Esophagus muscularis mucosa (tissue), 4 donors: ENCODE measurements around the gene CNN3. TPM values are rescaled to one million over a fixed set of nuclear protein-coding genes. Genes with fewer than 3 reads are reported as not detected.

Experiments used
- DNase-seq: peaks from one replicate; pipeline ENCODE4 v3.0.0-alpha.2; 2017; ENCODE audit errors: extremely low spot score
- H3K27ac ChIP-seq, 4 donors: fragments of 200-600 bp; sonication (generic); replicated peaks in 1 of 4; 1 replicate in 3 of 4; 2 replicates in 1 of 4; pipeline ENCODE4 v1.5.1; 2016 to 2019; ENCODE audit warnings: mild to moderate bottlenecking in 1 of 4
- H3K27me3 ChIP-seq, 4 donors: fragments of 200-600 bp; sonication (generic); one replicate each; pipeline versions ENCODE4 v1.5.1 to v1.6.0; 2016 to 2019
- H3K36me3 ChIP-seq, 4 donors: fragments of 200-600 bp; sonication (generic); one replicate each; pipeline ENCODE4 v1.5.1; 2016 to 2019
- H3K4me1 ChIP-seq, 4 donors: fragments of 200-600 bp; sonication (generic); one replicate each; pipeline ENCODE4 v1.5.1; 2016 to 2019
- H3K4me3 ChIP-seq, 4 donors: fragments of 200-600 bp; sonication (generic); 1 replicate in 2 of 4; 2 replicates in 2 of 4; pipeline ENCODE4 v1.5.1; 2016 to 2019; ENCODE audit warnings: mild to moderate bottlenecking in 4 of 4, moderate library complexity in 1 of 4
- H3K9me3 ChIP-seq, 4 donors: fragments of 200-600 bp; sonication (generic); 1 replicate in 3 of 4; 2 replicates in 1 of 4; pipeline ENCODE4 v1.5.1; 2016 to 2019
- CTCF ChIP-seq, 3 experiments: fragments of 200-600 bp in 2 of 3; fragments of 450-650 bp in 1 of 3; sonication (generic) in 2 of 3; IDR thresholded peaks; one replicate each; pipeline ENCODE4 v1.5.1; 2017 to 2019; ENCODE audit warnings: antibody characterized with exemption in 3 of 3, mild to moderate bottlenecking in 2 of 3, moderate library complexity in 1 of 3
- EP300 ChIP-seq: sonication (generic); formaldehyde crosslinking; IDR thresholded peaks from one replicate; pipeline ENCODE4 v1.6.1; 2017; ENCODE audit warnings: antibody characterized with exemption
- POLR2A ChIP-seq: fragments of 450-650 bp; IDR thresholded peaks from one replicate; pipeline ENCODE4 v1.6.1; 2017; ENCODE audit warnings: antibody characterized with exemption, moderate library complexity, mild to moderate bottlenecking, low read depth
- POLR2AphosphoS5 ChIP-seq, 2 donors: sonication (generic); formaldehyde crosslinking; IDR thresholded peaks; one replicate each; pipeline ENCODE4 v1.6.1; 2017; ENCODE audit warnings: antibody characterized with exemption in 2 of 2
- WGBS: methylation state at CpG from one replicate; pipeline ENCODE4 v1.1.5; 2018; 5-methylcytosine and 5-hydroxymethylcytosine counted together
- intact Hi-C: fragments of 100-400 bp; cut with DNase I; formaldehyde crosslinking; loops from one replicate; pipeline ENCODE4 v1.15.1; 2023
- total RNA-seq, 4 donors: library from RNA; depleted of rRNA; stranded (reverse); fragments of >200 nt; gene quantifications; one replicate each; pipeline versions ENCODE4 v1.1.0 to v1.2.1, GENCODE V29; 2016

The CNN3 gene
- total RNA-seq, 4 donors from 2014 or later: 140 to 268 (median 194) TPM

GRCh38 chr1:94883691-94884090, 43.2 kb downstream of the CNN3 start:
- no peaks in the 10 kb centered on the region for H3K27me3 ChIP-seq
- no peak for DNase-seq
- H3K27ac ChIP-seq: peak overlapping the region; percentile 66 to 80 (median 78)
- no peaks in the 10 kb centered on the region for H3K9me3 ChIP-seq
- WGBS: 13% methylated on average over 4 of the region's 4 CpGs
- no peaks in the 10 kb centered on the region for H3K36me3 ChIP-seq
- intact Hi-C loops: no loop called here
- TF ChIP-seq CTCF (IDR thresholded peaks at IDR 0.05): no peak
- no peak for TF ChIP-seq POLR2A
- no peak for TF ChIP-seq POLR2AphosphoS5 (IDR thresholded peaks at IDR 0.05)
- TF ChIP-seq EP300: no peak
- peaks cover 0 to 30% (median 26%) of the 10 kb centered on the region in 4 donors for H3K4me1 ChIP-seq
- H3K4me3 ChIP-seq: peak overlapping the region in 3 of 4 donors; percentile 22 to 31 (median 22)

- Histone ChIP-seq H3K9me3 (no peaks in the 10 kb centered on the region), H3K27me3 (no peaks in the 10 kb centered on the region), H3K4me3 (no peak overlapping the region), H3K4me1 (peaks cover 10 to 28% (median 27%) of the 10 kb centered on the region in 4 donors), H3K27ac (no peak overlapping the region), H3K36me3 (no peaks in the 10 kb centered on the region)
- 94% methylated on average over 5 of the region's 5 CpGs for WGBS
- DNase-seq: no peak
- TF ChIP-seq POLR2A (no peak), CTCF (IDR thresholded peaks at IDR 0.05) (no peak), POLR2AphosphoS5 (IDR thresholded peaks at IDR 0.05) (no peak), EP300 (no peak)
- intact Hi-C loops: no loop called here
These were observed 48.6 kb downstream of the CNN3 start for GRCh38 chr1:94878329-94878728.

GRCh38 chr1:94876362-94876761, 50.5 kb downstream of the CNN3 start:
- no peaks in the 10 kb centered on the region for H3K36me3 ChIP-seq
- H3K27ac ChIP-seq: peak overlapping the region in 2 of 4 donors; percentile 84 to 85
- DNase-seq: no peak
- H3K9me3 ChIP-seq: no peaks in the 10 kb centered on the region
- WGBS: 78% methylated on average over 3 of the region's 3 CpGs
- TF ChIP-seq POLR2A: no peak
- no peak for TF ChIP-seq EP300
- no peak for TF ChIP-seq POLR2AphosphoS5 (IDR thresholded peaks at IDR 0.05)
- no peak for TF ChIP-seq CTCF (IDR thresholded peaks at IDR 0.05)
- H3K4me3 ChIP-seq: no peak overlapping the region
- intact Hi-C loops: no loop called here
- peaks cover 15 to 34% (median 29%) of the 10 kb centered on the region in 4 donors for H3K4me1 ChIP-seq
- no peaks in the 10 kb centered on the region for H3K27me3 ChIP-seq

- Histone ChIP-seq H3K27ac (peak overlapping the region in 2 of 4 donors; percentile 84 to 85), H3K27me3 (no peaks in the 10 kb centered on the region), H3K36me3 (no peaks in the 10 kb centered on the region), H3K4me1 (peaks cover 15 to 34% (median 29%) of the 10 kb centered on the region in 4 donors), H3K4me3 (no peak overlapping the region), H3K9me3 (no peaks in the 10 kb centered on the region)
- intact Hi-C loops: no loop called here
- no peak for TF ChIP-seq CTCF (IDR thresholded peaks at IDR 0.05)
- TF ChIP-seq POLR2AphosphoS5 (IDR thresholded peaks at IDR 0.05): peak; percentile 30 to 63
- 64% methylated on average over 4 of the region's 4 CpGs for WGBS
- no peak for DNase-seq
These were observed 51.1 kb downstream of the CNN3 start for GRCh38 chr1:94875794-94876193.

GRCh38 chr1:94874423-94874822, 52.5 kb downstream of the CNN3 start:
- Histone ChIP-seq H3K4me1 (peaks cover 15 to 34% (median 29%) of the 10 kb centered on the region in 4 donors), H3K27me3 (no peaks in the 10 kb centered on the region), H3K9me3 (no peaks in the 10 kb centered on the region), H3K27ac (peak overlapping the region; percentile 67 to 85 (median 78)), H3K4me3 (no peak overlapping the region), H3K36me3 (no peaks in the 10 kb centered on the region)
- intact Hi-C loops: no loop called here
- TF ChIP-seq CTCF (IDR thresholded peaks at IDR 0.05) (no peak), EP300 (no peak), POLR2A (no peak), POLR2AphosphoS5 (IDR thresholded peaks at IDR 0.05) (no peak)
- no peak for DNase-seq
- 93% methylated on average over 6 of the region's 6 CpGs for WGBS
